Fibroblast of villous mesenchyme (primary cell): Measurements from ENCODE around the gene KDM4C. TPM values are rescaled to one million over a fixed set of nuclear protein-coding genes. Genes with fewer than 3 reads are reported as not detected.
A peak's percentile ranks its signal among the peaks of the same experiment; 100 is the strongest.

ENCODE experiments used
- DNase-seq: peaks from one replicate; pipeline ENCODE4 v3.0.0-alpha.2; 2010; ENCODE audit warnings: low read depth
- H3K4me3 ChIP-seq: 2 replicates; pipeline ENCODE4 v1.5.1; 2011; ENCODE audit warnings: low read depth, mild to moderate bottlenecking, low read length
- CTCF ChIP-seq: IDR thresholded peaks from 2 replicates; pipeline ENCODE4 v1.5.1; 2012; ENCODE audit warnings: low read depth, mild to moderate bottlenecking, low read length; ENCODE audit not compliant: insufficient read depth
- total RNA-seq: library from RNA; depleted of rRNA; stranded (reverse); fragments of >200 nt; gene quantifications from 2 replicates; pipeline ENCODE4 v1.2.3, GENCODE V29; 2012

Gene KDM4C
- total RNA-seq, 1 donor: 31.1 TPM

GRCh38 chr9:7051711-7052110, 293.9 kb downstream of the KDM4C start:
- no peak for TF ChIP-seq CTCF
- H3K4me3 ChIP-seq: no peak overlapping the region
- DNase-seq: no peak

- no peak for TF ChIP-seq CTCF
- DNase-seq: no peak
- H3K4me3 ChIP-seq: no peak overlapping the region
These were observed 296.1 kb downstream of the KDM4C start for GRCh38 chr9:7053903-7054302.

- TF ChIP-seq CTCF: no peak
- no peak overlapping the region for H3K4me3 ChIP-seq
- no peak for DNase-seq
These were observed 297.6 kb downstream of the KDM4C start for GRCh38 chr9:7055171-7055903.

- DNase-seq: no peak
- H3K4me3 ChIP-seq: no peak overlapping the region
- TF ChIP-seq CTCF: no peak
These were observed 298.5 kb downstream of the KDM4C start for GRCh38 chr9:7056254-7056653.

- peak; percentile 45 for DNase-seq
- no peak for TF ChIP-seq CTCF
- no peak overlapping the region for H3K4me3 ChIP-seq
These were observed 300.7 kb downstream of the KDM4C start for GRCh38 chr9:7058473-7058872.

GRCh38 chr9:7067169-7067568, 309.4 kb downstream of the KDM4C start:
- no peak overlapping the region for H3K4me3 ChIP-seq
- no peak for TF ChIP-seq CTCF
- DNase-seq: no peak

- DNase-seq: no peak
- TF ChIP-seq CTCF: no peak
- no peak overlapping the region for H3K4me3 ChIP-seq
These were observed 314.1 kb downstream of the KDM4C start for GRCh38 chr9:7071916-7072315.
